Measurements from ENCODE around the gene LRRK1.

Gene LRRK1

GRCh38 chr15:100903168-100903554 lies 16.0 kb upstream of the LRRK1 start:
- Histone ChIP-seq H3K4me1 (peaks cover 7% of the 10 kb centered on the region), H3K27me3 (no peaks in the 10 kb centered on the region), H3K4me3 (ENCODE audit: low read depth, low read length) (no peak overlapping the region), H3K9me3 (no peaks in the 10 kb centered on the region), H3K36me3 (no peaks in the 10 kb centered on the region)
- no peak for DNase-seq
- no peak for TF ChIP-seq CTCF (IDR thresholded peaks at IDR 0.05; ENCODE audit: low read depth, low read length)

GRCh38 chr15:100905850-100906249 lies 13.3 kb upstream of the LRRK1 start:
- no peak for DNase-seq
- TF ChIP-seq CTCF (IDR thresholded peaks at IDR 0.05; ENCODE audit: low read depth, low read length), result no peak
- Histone ChIP-seq H3K4me1 (peaks cover 7% of the 10 kb centered on the region), H3K4me3 (ENCODE audit: low read depth, low read length) (no peak overlapping the region), H3K9me3 (no peaks in the 10 kb centered on the region), H3K36me3 (no peaks in the 10 kb centered on the region), H3K27me3 (no peaks in the 10 kb centered on the region)

GRCh38 chr15:100908466-100908865 lies 10.7 kb upstream of the LRRK1 start:
- no peaks in the 10 kb centered on the region for H3K9me3 ChIP-seq
- no peak for DNase-seq
- no peaks in the 10 kb centered on the region for H3K4me1 ChIP-seq
- no peaks in the 10 kb centered on the region for H3K27me3 ChIP-seq
- H3K36me3 ChIP-seq, result no peaks in the 10 kb centered on the region
- no peak overlapping the region for H3K4me3 ChIP-seq (ENCODE audit: low read depth, low read length)
- TF ChIP-seq CTCF (IDR thresholded peaks at IDR 0.05; ENCODE audit: low read depth, low read length), result no peak

- no peak for DNase-seq
- TF ChIP-seq CTCF (IDR thresholded peaks at IDR 0.05; ENCODE audit: low read depth, low read length), result no peak
- Histone ChIP-seq H3K4me1 (no peaks in the 10 kb centered on the region), H3K4me3 (ENCODE audit: low read depth, low read length) (no peak overlapping the region), H3K9me3 (no peaks in the 10 kb centered on the region), H3K27me3 (no peaks in the 10 kb centered on the region), H3K36me3 (no peaks in the 10 kb centered on the region)
Observed at GRCh38 chr15:100909565-100909964, 9.6 kb upstream of the LRRK1 start.

GRCh38 chr15:100909989-100910955 lies 8.9 kb upstream of the LRRK1 start:
- no peak for DNase-seq
- Histone ChIP-seq H3K9me3 (no peaks in the 10 kb centered on the region), H3K36me3 (no peaks in the 10 kb centered on the region), H3K4me3 (ENCODE audit: low read depth, low read length) (no peak overlapping the region), H3K27me3 (no peaks in the 10 kb centered on the region), H3K4me1 (no peaks in the 10 kb centered on the region)
- peak; percentile 48 for TF ChIP-seq CTCF (IDR thresholded peaks at IDR 0.05; ENCODE audit: low read depth, low read length)

- Histone ChIP-seq H3K9me3 (no peaks in the 10 kb centered on the region), H3K4me3 (ENCODE audit: low read depth, low read length) (no peak overlapping the region), H3K27me3 (no peaks in the 10 kb centered on the region), H3K4me1 (no peaks in the 10 kb centered on the region), H3K36me3 (no peaks in the 10 kb centered on the region)
- no peak for TF ChIP-seq CTCF (IDR thresholded peaks at IDR 0.05; ENCODE audit: low read depth, low read length)
- DNase-seq, result no peak
Observed at GRCh38 chr15:100911086-100911485, 8.1 kb upstream of the LRRK1 start.
